GF-D8 (cell line): Measurements from ENCODE around the gene RAB4B.
"Not testable (repeated sequence)": the region's sequence is repeated elsewhere in the genome, so short reads cannot be mapped to it uniquely, and the experiment has no call there.

Experiments used
- DNase-seq: peaks from one replicate; lab custom pipeline; 2025; lab: John Stamatoyannopoulos, UW

Gene RAB4B

GRCh38 chr19:40780582-40780981 is 2.5 kb downstream of the RAB4B start:
- DNase-seq: no peak

DNA sequence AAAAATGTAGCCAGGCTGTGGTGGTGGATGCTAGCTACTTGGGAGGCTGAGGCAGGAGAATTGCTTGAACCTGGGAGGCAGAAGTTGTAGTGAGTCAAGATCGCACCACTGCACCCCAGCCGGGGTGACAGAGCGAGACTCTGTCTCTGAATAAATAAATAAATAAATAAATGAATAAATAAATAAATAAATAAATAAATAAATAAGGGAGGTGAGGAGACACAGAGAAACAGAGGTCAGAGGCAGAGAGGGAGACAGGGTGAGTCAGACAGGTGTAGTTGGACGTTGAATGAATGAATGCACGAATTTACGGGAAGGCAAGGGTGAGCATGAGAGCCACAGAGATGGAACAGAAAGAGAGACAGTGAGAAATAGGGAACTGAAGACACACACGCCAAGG is 3.1 kb downstream of the RAB4B start:
- no peak for DNase-seq

DNA sequence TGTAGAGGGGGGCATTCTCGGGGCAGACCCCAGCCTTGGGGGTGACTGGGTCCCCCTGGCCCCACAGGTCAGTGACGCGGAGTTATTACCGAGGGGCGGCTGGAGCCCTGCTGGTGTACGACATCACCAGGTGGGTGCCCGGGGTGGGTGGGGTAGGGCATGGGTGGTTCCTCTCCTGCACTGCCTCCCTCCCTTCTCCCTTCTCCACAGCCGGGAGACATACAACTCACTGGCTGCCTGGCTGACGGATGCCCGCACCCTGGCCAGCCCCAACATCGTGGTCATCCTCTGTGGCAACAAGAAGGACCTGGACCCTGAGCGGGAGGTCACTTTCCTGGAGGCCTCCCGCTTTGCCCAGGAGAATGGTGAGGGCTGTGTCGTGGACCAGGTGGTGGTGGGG is 5.7 kb downstream of the RAB4B start:
- DNase-seq: no peak

DNA sequence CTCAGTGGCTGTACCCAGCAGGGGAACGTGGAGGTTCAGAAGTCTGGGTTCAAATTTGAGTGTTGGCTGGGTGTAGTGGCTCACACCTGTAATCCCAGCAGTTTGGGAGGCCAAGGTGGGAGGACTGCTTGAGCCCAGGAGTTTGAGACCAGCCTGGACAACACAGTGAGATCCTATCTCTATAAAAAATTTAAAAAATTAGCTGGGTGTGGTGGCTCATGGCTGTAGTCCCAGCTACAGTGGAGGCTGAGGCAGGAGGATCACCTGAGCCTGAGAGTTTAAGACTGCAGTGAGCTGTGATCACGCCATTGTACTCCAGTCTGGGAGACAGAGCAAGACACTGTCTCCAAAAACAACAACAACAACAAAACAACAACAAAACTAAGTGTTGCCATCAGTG is 6.1 kb downstream of the RAB4B start:
- DNase-seq: not testable (repeated sequence)

DNA sequence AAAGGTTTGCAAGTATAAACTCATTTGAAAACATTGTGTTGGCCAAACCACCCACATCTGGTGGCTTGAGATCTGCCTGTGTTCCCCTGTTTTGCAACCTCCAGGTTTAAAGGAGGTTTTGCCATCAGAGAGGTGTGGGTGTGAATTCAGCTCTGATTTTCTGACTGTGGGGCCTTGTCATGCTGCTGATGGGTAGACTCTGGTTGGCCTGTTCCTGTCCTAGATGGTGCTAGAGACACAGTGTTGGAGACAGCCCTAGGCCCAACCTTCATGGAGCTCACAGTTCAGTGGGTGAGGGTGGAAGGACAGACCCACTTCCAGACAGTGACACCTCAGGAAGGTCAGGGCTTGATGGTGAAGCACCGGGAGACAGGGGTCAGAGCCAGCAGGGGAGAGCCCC is 7.5 kb downstream of the RAB4B start:
- no peak for DNase-seq

GRCh38 chr19:40786060-40787037 is 8.3 kb downstream of the RAB4B start:
- no peak for DNase-seq

- no peak for DNase-seq
Observed at GRCh38 chr19:40791349-40791748, 13.3 kb downstream of the RAB4B start.

GRCh38 chr19:40791996-40792395 is 13.9 kb downstream of the RAB4B start:
- DNase-seq: no peak

GRCh38 chr19:40797166-40797962 is 19.3 kb downstream of the RAB4B start:
- DNase-seq: no peak

DNA sequence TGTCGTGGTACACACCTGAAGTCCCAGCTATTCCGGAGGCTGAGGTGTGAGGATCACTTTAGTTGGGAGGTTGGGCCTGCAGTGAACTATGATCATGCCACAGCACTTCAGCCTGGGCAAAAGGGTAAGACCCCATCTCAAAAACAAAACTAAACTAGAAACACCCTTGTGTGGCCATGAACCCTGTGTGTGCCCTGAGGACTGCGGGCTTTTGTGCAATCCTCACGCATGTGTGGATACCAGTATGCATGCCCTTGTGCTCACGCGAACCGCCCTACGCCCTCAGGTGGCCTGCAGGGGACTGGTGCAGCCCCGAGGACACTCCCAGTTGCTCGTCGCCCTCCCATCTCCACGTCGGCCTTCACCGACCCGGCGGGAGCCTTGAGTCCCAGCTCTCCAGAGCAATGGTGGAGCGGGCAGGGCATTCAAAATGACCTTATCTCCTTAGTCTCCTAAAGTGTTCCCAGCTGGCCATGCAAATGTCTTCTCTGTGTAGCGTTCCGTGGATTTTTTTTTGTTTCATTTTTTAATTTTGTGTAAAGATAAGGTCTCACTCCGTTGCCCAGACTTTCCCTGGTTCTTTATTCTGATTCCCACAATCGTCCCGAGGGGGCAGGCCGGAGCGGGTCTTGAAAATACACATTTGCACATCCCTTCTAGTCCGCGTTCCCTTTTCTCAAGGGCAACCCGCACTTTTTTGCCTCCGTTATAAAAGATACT is 20.1 kb downstream of the RAB4B start:
- peak; percentile 76 for DNase-seq

GRCh38 chr19:40798683-40799557 is 20.9 kb downstream of the RAB4B start, which contains the start of gene EGLN2:
TSS of gene EGLN2 (plus strand) at chr19:40799191. CDS start at chr19:40800573, 1,382 bp downstream.
- peak; percentile 99 for DNase-seq

- no peak for DNase-seq
Observed at GRCh38 chr19:40799558-40800338, 21.7 kb downstream of the RAB4B start.

GRCh38 chr19:40800339-40800996 is 22.4 kb downstream of the RAB4B start:
- DNase-seq: no peak

DNA sequence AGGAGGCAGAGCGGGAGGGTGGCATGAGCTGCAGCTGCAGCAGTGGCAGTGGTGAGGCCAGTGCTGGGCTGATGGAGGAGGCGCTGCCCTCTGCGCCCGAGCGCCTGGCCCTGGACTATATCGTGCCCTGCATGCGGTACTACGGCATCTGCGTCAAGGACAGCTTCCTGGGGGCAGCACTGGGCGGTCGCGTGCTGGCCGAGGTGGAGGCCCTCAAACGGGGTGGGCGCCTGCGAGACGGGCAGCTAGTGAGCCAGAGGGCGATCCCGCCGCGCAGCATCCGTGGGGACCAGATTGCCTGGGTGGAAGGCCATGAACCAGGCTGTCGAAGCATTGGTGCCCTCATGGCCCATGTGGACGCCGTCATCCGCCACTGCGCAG is 22.9 kb downstream of the RAB4B start:
- DNase-seq: no peak

- DNase-seq: no peak
Observed at GRCh38 chr19:40801426-40802299, 23.6 kb downstream of the RAB4B start.

GRCh38 chr19:40802300-40803169 is 24.5 kb downstream of the RAB4B start:
- peak; percentile 20 for DNase-seq

DNA sequence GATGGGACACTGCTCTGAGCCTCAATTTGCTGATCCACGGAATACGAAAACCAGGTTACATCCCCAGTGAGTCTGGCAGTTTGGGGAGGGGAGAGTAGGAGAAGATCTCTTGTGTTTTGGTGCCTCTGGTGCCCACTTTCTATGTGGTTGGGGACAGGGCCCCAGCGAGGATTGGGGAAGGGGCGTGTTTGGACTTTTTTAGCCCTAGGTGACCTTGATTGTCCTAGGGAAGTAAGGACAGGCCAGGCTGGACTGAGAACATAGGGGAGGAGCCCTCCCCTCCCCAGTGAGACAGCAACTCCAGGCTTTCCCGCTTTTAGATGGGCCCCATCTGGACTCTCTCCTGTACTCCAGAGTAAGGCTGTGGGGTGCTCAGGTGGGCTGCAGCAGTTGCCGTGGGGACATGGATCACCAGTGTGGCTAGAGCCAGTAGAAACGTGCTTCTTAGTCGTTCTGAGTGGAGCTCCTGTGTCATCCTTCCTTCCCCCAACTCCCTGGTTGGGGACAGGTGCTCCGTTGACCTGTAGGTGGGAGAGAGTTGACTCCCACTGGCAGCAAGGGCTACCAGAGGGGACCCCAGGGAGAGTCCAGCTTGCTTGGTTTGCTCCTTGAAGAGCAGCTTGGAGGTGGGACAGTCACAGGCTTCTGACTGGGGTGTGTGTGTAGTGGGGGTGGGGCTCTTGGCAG is 25.3 kb downstream of the RAB4B start:
- no peak for DNase-seq
